ENCODE measurements around the gene CDH4.

The CDH4 gene

DNA sequence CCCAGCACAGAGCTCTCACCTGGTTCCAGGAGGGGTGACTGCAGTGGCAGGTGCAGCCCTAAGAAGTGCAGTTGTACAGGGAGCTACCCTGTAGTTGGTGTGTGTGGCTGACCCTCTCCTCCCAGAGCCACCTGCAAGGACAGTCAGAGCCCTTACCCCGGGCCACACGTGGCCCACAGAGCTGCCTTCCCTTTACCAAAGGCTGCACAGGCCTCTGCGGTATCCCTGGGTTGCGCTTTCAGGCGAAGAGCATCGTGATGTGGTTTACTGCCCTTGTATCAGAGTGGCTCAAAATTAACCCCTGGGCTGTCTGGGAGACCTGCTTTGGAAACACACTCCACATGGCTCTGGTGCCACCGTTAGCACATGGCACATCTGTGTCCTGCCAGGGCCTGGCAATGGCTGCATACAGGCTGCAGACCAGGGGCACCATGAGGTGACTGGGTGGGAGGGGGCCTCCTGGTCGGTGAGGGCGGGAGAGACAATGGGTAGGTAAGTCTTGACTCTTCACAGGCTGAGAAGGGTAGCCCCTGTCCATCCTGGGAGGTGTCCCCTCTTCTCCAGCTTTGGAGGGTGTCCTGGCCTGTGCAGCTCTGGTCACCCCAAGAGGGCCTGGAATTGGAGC is 81.5 kb downstream of the CDH4 start:
- no peak for DNase-seq

GRCh38 chr20:61340157-61340556 is 88.1 kb downstream of the CDH4 start:
- no peak for DNase-seq

DNA sequence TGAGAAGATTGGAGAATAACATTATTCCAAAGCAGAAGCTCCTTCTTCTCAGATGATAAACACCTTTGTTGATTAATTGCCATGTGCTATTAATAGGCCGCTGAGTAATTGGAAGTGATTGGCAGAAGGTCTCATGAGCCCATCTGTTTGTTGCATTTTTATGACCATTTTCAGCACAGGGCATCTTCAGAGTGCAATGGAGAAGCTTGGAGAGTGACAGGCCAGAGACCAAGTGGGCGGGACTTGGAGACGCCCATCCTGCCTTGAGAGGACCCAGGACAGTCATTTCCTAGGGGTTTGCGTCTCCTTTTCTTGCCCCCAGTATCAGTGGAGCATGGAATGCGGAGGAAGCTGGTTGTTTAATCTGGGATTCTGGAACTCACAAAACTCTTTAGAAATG is 89.5 kb downstream of the CDH4 start:
- DNase-seq = no peak

DNA sequence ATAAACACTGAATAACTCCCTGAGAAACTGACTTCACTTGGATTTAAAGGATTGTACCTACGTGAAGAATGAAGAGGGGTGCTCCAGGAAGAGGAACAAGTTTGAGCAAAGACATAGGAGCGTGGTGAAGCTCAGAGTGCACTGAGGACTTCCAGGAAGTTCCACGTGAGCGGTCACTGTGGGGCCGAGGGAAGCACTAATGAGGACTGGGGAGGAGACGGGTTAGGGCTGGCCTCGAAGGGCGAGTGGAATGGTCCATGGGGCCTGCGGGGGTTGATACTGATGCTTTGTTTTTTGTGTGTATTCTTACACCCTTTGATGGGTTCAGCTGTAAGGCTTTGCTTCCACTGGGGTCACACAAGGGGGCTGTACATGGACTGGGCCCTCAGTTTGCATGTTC is 91.9 kb downstream of the CDH4 start:
- DNase-seq = no peak

- DNase-seq = no peak
These were observed 93.6 kb downstream of the CDH4 start for GRCh38 chr20:61345656-61346055.

DNA sequence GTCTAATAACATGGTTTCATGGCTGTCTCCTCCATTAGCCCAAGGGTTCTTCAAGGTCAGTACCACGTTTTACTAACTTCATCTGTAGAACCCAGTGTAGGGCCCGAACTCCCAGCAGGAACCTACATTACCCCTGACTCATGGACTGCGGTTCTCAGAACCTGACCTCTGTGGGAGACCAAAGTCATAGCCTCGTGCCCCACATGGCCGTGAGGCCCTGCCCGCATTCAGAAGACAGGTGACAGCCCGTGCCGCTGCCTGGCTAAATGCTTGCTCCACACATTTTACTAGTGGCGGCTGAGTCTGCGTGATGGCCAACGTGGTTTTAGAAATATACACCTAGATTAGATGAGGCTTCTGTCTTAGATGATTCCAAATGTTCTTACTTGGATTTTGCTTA is 94.9 kb downstream of the CDH4 start:
- DNase-seq = no peak

DNA sequence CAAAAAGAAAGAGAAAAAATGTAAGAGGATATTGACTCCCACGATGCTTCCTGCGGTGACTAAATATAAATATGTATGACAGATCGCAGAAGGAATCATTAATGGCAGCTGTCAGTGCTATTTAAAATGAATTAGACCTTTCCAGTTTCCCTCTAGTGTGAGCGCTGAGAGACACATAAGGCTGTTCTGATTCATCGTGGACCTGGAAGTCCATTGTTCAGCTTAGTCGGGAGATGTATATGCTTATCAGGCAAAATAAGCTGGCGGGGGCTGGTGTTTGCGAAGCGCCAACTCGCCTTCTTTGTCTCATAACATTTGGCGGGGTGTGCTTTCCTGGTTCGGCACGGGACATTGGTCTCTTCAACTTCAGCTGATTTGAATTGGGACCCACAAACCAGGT is 95.4 kb downstream of the CDH4 start:
- no peak for DNase-seq

- no peak for DNase-seq
These were observed 97.5 kb downstream of the CDH4 start for GRCh38 chr20:61349447-61350165.

DNA sequence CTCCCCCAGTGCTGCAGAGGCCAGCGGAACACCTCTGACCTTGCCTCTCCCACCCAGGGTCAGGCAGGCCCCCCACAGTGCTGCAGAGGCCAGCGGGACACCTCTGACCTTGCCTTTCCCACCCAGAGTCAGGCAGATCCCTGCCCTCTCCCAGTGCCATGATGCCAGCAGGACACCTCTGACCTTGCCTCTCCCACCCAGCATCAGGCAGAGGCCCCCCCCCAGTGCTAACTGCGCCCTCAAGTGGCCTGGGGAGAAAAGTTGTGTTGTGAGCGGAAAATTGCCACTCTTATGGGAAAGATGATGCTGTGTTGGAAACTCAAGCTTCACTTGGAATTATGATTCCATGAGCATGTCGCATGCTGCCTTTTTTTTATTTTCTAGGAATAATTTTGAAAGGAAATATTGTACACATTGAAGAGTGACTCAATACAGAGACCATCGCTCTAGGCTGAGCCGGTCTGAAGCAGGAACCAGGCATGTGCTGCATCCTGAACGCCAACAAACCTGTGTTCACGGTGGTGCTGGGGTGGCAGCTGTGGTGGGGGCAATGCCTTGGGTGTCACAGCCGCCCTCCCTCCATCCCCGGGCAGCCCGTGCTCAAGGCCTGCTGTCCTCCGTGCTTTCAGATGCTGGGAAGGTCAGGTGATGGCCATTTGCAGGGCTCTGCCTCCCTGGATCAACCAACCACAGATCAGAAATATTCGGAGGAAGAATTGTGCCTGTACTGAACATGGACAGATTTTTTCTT is 98.6 kb downstream of the CDH4 start:
- DNase-seq = no peak

- DNase-seq = no peak
These were observed 100.5 kb downstream of the CDH4 start for GRCh38 chr20:61352346-61353260.

DNA sequence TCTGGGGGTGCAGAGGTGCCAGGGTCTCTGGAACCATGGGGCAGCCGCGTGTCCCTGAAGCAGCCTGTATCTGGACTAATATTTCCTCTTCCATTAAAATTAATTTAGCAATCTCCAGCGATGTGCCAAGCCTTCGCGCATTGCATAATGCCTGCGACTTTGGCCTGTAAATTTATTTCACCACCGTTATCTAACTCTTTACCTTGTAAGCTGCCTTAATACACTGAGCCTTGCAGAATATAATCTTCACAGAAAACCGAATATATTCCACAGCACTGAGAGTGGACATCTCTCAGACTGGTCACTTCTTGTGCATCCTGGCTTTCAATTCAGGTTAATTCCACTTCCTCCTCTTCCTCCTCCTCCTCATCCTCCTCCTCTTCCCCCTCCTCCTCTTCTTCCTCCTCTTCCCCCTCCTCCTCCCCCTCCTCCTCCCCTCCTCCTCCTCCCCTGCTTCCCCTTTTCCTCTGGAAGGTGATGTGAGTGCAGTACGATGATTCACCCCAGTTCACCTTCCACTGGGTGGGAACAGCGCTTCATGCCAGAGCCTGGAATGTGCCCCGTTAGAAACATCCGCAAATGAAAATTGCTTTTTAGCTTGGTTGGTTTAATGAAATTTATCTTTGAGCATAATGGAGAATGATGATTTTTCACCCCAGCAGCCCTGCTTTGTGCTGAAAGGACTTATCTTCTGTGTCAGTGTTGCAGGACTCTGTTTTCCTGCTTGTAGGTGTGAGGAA is 101.4 kb downstream of the CDH4 start:
- no peak for DNase-seq

GRCh38 chr20:61354001-61354390 is 101.9 kb downstream of the CDH4 start:
- DNase-seq = no peak

- no peak for DNase-seq
These were observed 102.4 kb downstream of the CDH4 start for GRCh38 chr20:61354501-61354900.

DNA sequence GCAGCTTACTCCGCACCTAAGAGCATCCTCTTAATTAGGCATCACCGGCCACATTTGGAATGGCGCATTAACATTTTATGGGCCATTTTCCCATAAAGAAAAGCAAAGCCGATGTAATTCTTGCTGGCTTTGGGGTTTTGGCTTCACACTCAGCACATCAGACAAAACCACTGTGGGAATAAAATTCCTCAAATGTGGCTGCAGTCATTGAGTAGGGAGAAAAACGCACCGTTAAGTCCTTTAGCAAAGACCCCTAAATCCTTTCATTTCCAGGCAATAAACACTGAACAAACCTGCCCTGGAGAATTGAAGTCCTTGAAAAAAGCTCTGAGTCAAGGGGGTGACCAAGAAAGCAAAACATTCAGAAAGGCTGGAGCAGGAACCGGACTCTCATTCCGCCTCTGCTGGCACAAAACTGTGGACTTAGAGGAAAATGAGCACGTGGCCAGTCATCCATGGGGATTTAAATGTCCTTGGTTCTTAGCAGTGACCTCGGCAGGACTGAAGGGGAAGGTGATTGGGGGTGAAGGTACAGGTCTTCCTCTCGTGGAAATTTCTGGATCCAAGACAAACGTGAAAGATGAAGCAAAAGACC is 102.9 kb downstream of the CDH4 start:
- DNase-seq = no peak

GRCh38 chr20:61355585-61355984 is 103.5 kb downstream of the CDH4 start:
- DNase-seq = no peak

GRCh38 chr20:61356196-61356595 is 104.1 kb downstream of the CDH4 start:
- DNase-seq = no peak

DNA sequence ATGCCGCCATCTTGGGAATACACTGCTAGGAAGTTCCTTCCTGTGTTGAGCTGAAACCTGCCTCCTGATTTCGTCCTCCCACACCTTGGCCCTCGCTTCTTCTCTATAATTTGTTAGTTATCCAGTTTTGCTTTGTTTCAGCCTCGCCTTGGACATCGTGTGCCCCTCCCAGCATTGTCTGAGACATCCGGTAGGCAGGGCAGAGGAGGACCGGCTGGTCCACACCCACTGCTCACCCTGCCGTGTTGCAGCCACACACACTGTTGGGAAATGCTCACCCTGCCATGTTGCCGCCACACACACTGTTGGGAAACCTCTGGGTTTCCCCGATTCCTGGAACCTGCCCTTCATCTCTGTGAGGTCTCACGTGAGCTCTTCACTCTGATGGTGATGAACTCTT is 105.1 kb downstream of the CDH4 start:
- DNase-seq = no peak

GRCh38 chr20:61359254-61359653 is 107.2 kb downstream of the CDH4 start:
- DNase-seq = no peak

GRCh38 chr20:61360296-61360695 is 108.2 kb downstream of the CDH4 start:
- DNase-seq = no peak

DNA sequence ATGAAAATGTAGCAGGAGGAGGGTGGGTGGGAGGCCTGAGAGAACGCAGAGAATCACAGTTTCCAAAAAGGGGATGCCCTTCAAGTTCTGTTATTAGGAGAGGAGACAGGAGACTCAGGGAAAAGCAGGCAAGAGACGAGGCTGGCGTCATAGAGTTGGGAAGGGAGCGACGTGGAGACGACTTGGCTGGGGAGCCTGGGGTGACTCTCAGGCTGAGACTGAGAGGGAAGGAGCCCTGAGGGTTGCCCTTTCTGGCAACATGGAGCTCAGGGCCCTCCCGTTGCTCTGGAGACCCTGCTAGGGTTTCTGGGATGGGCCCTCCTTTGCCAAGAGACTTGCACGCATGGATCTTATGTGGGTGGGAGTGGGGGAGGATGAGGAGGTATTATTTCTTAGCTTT is 108.9 kb downstream of the CDH4 start:
- no peak for DNase-seq

GRCh38 chr20:61361501-61361900 is 109.4 kb downstream of the CDH4 start:
- DNase-seq = no peak

DNA sequence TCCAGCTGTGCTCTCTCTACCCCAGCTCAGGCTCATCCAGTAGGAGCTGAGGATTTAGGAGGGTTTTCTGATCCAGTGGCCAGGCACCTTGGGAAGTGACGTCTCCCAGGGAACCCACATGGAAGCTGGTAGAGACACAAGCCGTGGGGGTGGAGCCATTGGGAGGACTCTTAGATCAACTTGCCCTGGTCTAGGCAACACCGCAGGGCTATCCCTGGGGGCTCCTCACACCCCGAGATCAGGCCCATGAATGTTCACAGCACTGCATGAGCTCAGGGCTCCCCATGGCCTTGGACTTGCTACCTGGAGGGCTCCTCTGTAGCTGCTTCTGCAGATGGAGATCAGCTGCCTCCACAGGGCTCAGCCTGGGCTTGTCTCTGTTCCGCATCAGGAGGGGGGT is 112.1 kb downstream of the CDH4 start:
- no peak for DNase-seq

Data from KG1 (cell line).